Activated naive CD4-positive, alpha-beta T cell (primary cell): ENCODE measurements around the gene CACNG4.

Experiments
- DNase-seq, 4 experiments: peaks; one replicate each; lab custom pipeline; 2025; lab: John Stamatoyannopoulos, UW

The CACNG4 gene

DNA sequence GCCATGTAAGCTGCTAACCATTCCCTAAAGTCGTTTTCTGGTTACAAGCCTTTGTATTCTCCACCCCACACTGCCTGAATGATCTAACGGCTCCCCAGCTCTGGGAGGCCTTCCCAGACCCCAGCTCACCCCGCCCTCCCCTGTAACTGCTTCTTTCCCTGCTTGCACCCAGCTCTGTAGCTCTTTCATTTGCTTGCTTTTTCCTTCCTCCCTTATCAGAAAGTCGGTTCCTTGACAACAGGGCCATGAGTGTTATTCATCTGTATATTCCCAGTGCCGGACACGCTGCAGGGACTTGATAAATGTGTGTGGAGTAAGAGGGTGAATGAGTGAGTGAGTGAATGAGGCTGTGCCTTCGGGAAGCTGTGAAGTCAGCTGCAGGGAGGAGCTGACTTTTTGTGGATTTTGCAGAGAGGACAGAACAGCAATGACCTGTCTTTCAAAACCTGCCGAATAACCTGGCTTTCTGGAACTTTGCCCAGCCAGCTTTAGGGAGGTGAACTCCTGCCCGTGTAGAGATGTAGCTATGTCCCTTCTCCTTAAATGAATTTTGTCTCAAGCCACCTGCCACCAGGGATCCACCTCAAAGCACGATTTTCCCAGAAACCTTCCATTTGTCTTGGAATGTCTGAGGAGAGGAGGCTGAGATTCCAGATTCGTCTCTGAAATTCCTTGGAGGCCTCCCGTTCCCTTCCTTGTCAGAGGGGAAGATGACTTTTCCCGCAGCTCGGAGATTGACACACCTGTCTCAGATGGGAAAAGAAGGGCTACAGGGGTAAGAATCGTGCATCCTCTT is 20.0 kb upstream of the CACNG4 start:
- no peak for DNase-seq

- DNase-seq, result no peak
These were observed 19.2 kb upstream of the CACNG4 start for GRCh38 chr17:66945147-66945835.

GRCh38 chr17:66946251-66946650 is 18.3 kb upstream of the CACNG4 start:
- DNase-seq, result no peak

DNA sequence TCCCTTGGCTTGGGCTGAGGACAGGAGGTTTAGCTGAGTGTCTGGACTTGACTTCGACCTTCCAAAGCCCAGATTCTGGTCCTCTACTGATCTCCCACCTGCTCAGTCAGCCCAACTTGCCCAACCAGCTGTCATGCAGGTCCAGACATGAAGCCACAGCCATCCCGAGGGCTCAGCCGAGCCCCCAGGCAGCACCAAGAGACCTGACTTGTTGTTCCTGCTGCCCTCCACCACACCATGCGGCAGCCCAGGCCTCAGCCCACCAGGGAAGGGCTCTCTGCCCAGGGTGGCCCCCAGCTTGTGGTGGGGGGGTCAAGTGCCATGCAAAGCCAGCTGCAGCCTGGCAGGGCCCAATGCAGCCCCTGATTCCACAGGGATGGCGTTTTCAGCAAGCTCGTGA is 17.2 kb upstream of the CACNG4 start:
- no peak for DNase-seq

DNA sequence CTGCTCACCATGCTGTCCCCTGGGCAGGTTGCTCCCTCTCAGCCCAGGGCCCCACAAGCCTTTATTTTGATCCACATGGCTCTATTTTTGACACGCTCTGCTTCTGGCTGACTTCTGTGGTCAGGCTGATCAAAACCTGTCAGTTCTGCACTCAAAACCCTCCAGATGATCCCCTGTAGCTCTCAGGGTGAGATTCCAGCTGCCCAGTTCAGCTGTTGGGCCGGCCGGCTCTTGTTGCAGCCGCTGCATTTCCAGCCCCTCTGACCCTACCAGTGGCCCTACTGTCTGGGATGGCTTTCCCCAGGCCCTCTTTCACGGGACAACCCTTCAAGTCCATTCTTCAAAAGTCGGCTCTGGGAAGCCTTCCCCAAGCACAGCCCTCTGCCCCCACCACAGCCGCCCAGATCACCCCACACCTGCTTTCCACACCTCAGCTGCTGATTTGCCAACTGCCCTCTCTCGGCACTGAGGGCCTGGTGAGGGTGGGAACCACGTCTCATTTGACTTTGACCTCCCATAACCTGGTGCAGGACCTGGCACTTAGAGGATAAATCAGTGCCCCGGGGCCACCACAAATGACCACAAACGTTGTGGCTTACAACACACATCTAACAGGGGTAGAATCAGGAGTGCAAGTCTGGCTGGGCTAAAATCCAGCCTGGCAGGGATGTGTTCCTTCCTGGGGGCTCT is 16.3 kb upstream of the CACNG4 start:
- DNase-seq, result no peak

DNA sequence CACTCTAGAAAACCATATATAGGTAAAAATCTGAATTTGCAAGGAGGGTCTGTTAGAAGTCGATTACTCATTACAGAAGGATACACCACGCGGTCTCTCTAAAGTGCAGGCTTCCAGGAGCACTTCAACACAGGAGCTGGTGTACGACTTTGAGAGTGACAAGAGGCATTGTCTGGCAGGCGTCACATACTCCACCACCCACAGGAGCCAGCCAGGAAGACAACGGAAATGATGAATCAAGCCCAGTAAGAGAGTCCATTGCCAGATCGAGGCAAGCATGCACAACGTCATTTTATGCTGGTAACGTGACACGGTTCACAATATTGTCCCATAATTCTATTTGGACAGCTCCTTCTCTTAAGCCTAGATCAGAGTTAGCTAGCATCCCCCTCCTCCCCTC is 15.0 kb upstream of the CACNG4 start:
- DNase-seq, result no peak

GRCh38 chr17:66950325-66950724 is 14.2 kb upstream of the CACNG4 start:
- DNase-seq, result no peak

GRCh38 chr17:66950886-66951604 is 13.5 kb upstream of the CACNG4 start:
- no peak for DNase-seq

- DNase-seq, result no peak
These were observed 12.9 kb upstream of the CACNG4 start for GRCh38 chr17:66951605-66951953.

GRCh38 chr17:66952031-66952524 is 12.4 kb upstream of the CACNG4 start:
- DNase-seq, result no peak

- no peak for DNase-seq
These were observed 11.6 kb upstream of the CACNG4 start for GRCh38 chr17:66952681-66953629.

DNA sequence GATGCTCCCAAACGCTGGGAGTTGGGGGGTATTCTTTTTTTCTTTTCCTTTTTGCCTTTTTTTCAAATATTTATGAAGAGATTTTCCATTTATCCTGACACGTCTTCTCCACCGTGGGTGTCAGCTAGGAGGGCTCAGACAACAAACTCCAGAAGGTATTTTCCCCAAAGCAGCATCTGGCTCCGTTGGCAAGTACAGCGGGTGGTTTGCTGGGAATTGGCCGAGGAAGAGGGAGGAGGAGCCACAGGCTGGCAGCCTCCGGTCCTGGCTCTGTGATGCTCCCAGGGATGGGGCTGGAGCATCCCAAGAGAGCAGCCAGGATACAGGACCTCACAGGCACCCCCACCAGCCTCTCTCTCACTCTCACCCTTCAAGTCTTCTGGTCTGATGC is 10.9 kb upstream of the CACNG4 start:
- no peak for DNase-seq

DNA sequence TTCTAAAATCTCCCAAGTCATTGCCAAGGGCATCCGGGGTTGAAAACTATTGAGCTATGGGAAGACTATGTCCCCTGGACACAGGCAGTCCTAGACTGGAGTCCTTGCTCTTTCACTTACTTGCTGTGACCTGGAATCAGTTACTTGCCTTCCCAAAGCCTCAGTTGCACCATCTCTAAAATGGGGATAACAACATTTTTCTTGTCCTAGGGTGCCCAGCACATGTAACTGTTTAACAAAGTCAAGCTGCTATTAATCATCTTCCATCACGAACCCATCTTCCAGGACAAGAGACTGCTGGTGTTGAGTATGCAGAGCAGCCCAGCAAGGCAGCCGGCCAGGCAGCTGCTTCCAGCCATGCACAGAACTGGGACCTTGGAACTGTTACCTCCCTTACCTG is 9.9 kb upstream of the CACNG4 start:
- no peak for DNase-seq

- DNase-seq, result no peak
These were observed 8.7 kb upstream of the CACNG4 start for GRCh38 chr17:66955821-66956220.

DNA sequence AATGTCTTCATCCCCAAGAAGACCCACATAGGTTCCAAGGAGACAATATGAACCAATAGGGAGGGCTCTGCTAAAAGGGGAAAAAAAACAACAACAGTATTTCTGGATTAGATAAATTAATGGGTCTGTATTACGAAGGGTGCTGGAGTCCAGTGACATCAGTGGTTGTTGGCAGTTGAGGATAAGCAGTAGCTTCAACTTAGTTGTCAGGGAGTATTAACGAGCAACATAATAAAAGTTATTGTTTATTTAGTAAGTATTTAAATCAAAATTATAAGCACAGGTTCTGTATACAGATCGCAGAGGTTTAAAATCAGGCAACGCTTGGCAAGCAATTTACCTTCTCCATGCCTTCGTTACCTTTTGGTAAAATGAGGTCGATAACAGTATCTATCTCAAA is 7.6 kb upstream of the CACNG4 start:
- DNase-seq, result no peak

- no peak for DNase-seq
These were observed 7.2 kb upstream of the CACNG4 start for GRCh38 chr17:66957343-66957742.

DNA sequence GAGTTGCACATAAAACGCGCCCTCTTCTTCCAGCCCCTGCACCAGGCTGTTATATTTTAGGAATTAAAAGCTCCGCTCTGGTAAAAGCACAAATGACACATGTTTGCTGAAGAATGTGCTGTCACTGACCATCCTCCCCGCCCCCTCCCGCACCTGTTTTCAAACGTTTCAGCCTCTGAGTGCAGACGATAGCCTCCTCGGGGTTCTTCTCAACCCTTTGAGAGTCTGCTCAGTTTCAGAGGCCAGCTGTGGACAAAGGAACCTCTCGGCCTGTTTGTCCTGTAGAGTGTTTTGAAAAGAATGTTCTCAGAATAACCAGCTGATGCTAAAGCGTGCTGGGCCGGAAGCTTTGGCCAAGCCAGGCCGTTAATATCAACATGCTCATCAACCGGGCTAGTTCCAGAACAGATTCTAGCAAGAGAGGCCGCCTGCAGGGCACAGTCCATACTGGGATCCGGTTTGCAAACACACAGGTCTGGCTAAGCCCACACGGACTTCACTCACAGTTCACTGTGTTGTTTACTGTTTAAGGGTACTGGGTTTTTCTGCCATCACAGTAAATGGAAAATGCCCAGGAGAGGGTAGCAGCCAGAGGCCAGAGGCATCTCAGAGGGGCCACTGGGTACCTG is 6.4 kb upstream of the CACNG4 start:
- no peak for DNase-seq

DNA sequence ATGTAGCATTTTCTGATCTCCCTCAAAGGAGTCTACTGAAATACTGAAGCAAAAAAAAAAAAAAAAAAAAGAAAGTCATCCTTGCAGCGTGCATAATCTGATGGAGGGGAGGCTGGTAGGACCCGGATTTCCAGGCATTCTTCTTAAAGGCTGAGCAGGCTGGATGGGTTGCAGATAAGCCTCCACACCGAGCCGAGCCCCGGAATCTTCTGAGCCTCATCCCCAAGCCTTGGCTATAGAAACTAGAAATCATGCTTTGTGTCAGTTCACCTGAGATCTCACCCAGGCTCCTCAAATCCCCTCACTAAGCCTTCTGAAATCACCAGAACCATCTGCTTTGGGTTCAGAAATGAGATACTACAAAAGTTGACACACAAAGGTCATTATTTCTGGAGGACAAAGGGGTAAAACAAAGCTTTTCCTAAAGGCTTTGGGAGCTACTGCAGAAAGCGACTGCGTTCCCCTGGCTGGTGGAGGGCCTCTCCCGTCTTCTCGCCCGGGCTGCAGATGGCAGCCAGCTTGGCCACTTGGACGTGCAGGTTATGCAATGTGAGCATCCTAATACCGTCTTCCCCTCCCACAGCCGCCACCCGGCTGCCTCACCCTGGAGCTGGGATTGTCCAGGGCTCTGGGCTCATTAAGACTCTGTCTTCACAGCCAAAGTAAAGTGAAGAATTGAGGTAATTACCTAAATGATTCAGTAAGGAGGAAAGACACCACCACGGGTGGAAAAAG is 4.7 kb upstream of the CACNG4 start:
- DNase-seq, result no peak

GRCh38 chr17:66960613-66961012 is 3.9 kb upstream of the CACNG4 start:
- DNase-seq, result no peak

DNA sequence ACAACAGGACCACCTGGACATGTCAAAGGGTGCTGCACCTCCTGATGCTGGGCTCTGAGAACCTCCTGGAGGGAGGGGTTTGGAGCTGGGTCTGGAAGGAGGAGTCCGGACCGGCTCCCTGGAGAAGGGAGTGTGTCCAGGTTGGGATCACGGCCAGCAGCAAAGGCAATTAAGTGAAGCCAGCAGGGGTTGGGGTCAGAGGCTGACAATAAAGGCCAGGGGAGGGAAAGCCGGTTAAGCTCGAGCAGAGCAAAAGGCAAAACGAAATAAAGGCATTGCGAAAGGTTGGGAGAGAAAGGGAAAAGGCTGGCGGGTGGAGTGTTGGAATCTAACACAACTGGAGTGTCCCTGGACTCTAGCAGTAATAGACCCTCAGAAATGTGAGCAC is 992 bp upstream of the CACNG4 start:
- no peak for DNase-seq
